Neural cell (in vitro differentiated cells): Measurements from ENCODE around the gene NBL1. TPM values are rescaled to one million over a fixed set of nuclear protein-coding genes. Genes with fewer than 3 reads are reported as not detected.

Source experiments
- H2AFZ ChIP-seq: fragments of 200-600, 300-800 bp; sonication (generic), shearing (Covaris generic); 2 replicates; pipeline ENCODE4 v1.6.0; 2014; ENCODE audit warnings: low read depth, mild to moderate bottlenecking, antibody characterized with exemption, low read length, moderate library complexity
- H3F3A ChIP-seq: fragments of 200-600 bp; shearing (Covaris generic); 2 replicates; pipeline ENCODE4 v1.6.1; 2016; ENCODE audit warnings: mild to moderate bottlenecking, moderate library complexity, mixed read lengths, antibody characterized with exemption, low read length; ENCODE audit not compliant: insufficient read depth, poor library complexity, severe bottlenecking
- H3K27ac ChIP-seq: fragments of 200-600, 300-800 bp; sonication (generic), shearing (Covaris generic); 2 replicates; pipeline ENCODE4 v1.5.1; 2014; ENCODE audit warnings: mild to moderate bottlenecking, low read length, moderate library complexity
- H3K27me3 ChIP-seq: fragments of 300-800, 200-600 bp; sonication (generic), shearing (Covaris generic); 2 replicates; pipeline ENCODE4 v1.6.0; 2014; ENCODE audit warnings: mild to moderate bottlenecking, low read depth, low read length, moderate library complexity; ENCODE audit not compliant: insufficient read depth
- H3K36me3 ChIP-seq: fragments of 300-800, 200-600 bp; sonication (generic), shearing (Covaris generic); 2 replicates; pipeline ENCODE4 v1.5.1; 2014; ENCODE audit warnings: mild to moderate bottlenecking, antibody characterized with exemption, low read length, moderate library complexity; ENCODE audit not compliant: insufficient read depth
- H3K4me2 ChIP-seq: fragments of 300-800, 200-600 bp; sonication (generic), shearing (Covaris generic); 2 replicates; pipeline ENCODE4 v1.6.0; 2014; ENCODE audit warnings: mild to moderate bottlenecking, low read length
- H3K4me3 ChIP-seq: fragments of 300-800, 200-600 bp; sonication (generic), shearing (Covaris generic); 2 replicates; pipeline ENCODE4 v1.5.1; 2014; ENCODE audit warnings: mild to moderate bottlenecking, low read length, moderate library complexity
- H3K79me2 ChIP-seq: fragments of 200-600 bp; shearing (Covaris generic); replicated peaks from 2 replicates; pipeline ENCODE4 v1.6.0; 2014; ENCODE audit warnings: mild to moderate bottlenecking, low read length, moderate library complexity; ENCODE audit not compliant: insufficient read depth
- H3K9ac ChIP-seq: fragments of 300-800, 200-600 bp; sonication (generic), shearing (Covaris generic); 2 replicates; pipeline ENCODE4 v1.6.1; 2016; ENCODE audit warnings: mild to moderate bottlenecking, low read length, mixed read lengths
- H3K9me2 ChIP-seq: fragments of 200-600 bp; shearing (Covaris generic); 2 replicates; pipeline ENCODE4 v1.6.1; 2016; ENCODE audit warnings: mild to moderate bottlenecking, low read length, mixed read lengths; ENCODE audit not compliant: insufficient read depth
- H3K9me3 ChIP-seq: fragments of 200-600, 300-800 bp; sonication (generic), shearing (Covaris generic); 2 replicates; pipeline ENCODE4 v1.6.1; 2016; ENCODE audit warnings: mild to moderate bottlenecking, mixed run types, low read length, moderate library complexity, mixed read lengths
- H4K20me1 ChIP-seq: fragments of 200-600 bp; shearing (Covaris generic); 2 replicates; pipeline ENCODE4 v1.6.1; 2016; ENCODE audit warnings: mild to moderate bottlenecking, mixed run types; ENCODE audit not compliant: insufficient read depth
- CTCF ChIP-seq: fragments of 450-650 bp; IDR thresholded peaks from 2 replicates; pipeline ENCODE4 v1.5.1; 2014; ENCODE audit warnings: antibody characterized with exemption, mild to moderate bottlenecking, moderate library complexity; ENCODE audit not compliant: poor library complexity, severe bottlenecking
- EP300 ChIP-seq: fragments of 450-650 bp; conservative IDR thresholded peaks from 2 replicates; pipeline ENCODE4 v1.6.1; 2014; ENCODE audit warnings: antibody characterized with exemption, mild to moderate bottlenecking, moderate library complexity; ENCODE audit not compliant: poor library complexity, severe bottlenecking
- EZH2 ChIP-seq: fragments of 200-600, 300-800 bp; shearing (Covaris generic), sonication (generic); IDR thresholded peaks from 2 replicates; pipeline ENCODE4 v1.6.1; 2014; ENCODE audit warnings: antibody characterized with exemption, low read length, borderline replicate concordance, mild to moderate bottlenecking; ENCODE audit not compliant: insufficient read depth, poor library complexity, severe bottlenecking
- MXI1 ChIP-seq: fragments of 450-650 bp; conservative IDR thresholded peaks from 2 replicates; pipeline ENCODE4 v1.6.1; 2014; ENCODE audit warnings: antibody characterized with exemption, mild to moderate bottlenecking; ENCODE audit not compliant: poor library complexity, severe bottlenecking
- POLR2AphosphoS5 ChIP-seq: IDR thresholded peaks from 2 replicates; pipeline ENCODE4 v1.6.1; 2012
- RAD21 ChIP-seq: fragments of 450-650 bp; conservative IDR thresholded peaks from 2 replicates; pipeline ENCODE4 v1.6.1; 2014; ENCODE audit warnings: antibody characterized with exemption, mild to moderate bottlenecking, moderate library complexity
- REST ChIP-seq: IDR thresholded peaks from 2 replicates; pipeline ENCODE4 v1.6.1; 2012; ENCODE audit warnings: borderline replicate concordance
- SMC3 ChIP-seq: fragments of 450-650 bp; conservative IDR thresholded peaks from 2 replicates; pipeline ENCODE4 v1.6.1; 2014; ENCODE audit warnings: antibody characterized with exemption, mild to moderate bottlenecking, moderate library complexity; ENCODE audit not compliant: poor library complexity
- TAF1 ChIP-seq: IDR thresholded peaks from 2 replicates; pipeline ENCODE4 v1.6.1; 2012; ENCODE audit warnings: low read depth
- polyA plus RNA-seq: library from polyadenylated mRNA; depleted of rRNA; stranded (reverse); fragments of >200 nt; gene quantifications from 2 replicates; pipeline ENCODE4 v1.2.3, GENCODE V29; 2014

NBL1 gene
- polyA plus RNA-seq, 1 donor from 2014 or later: 9.9 TPM

GRCh38 chr1:19700079-19700777 lies 56.1 kb downstream of the NBL1 start:
- Histone ChIP-seq H3K9me3 (no peaks in the 10 kb centered on the region), H3K9ac (no peak overlapping the region), H3K27ac (no peak overlapping the region), H3K27me3 (no peaks in the 10 kb centered on the region), H3K9me2 (no peaks in the 10 kb centered on the region), H3K4me3 (no peak overlapping the region), H3F3A (no peaks in the 10 kb centered on the region), H3K36me3 (no peaks in the 10 kb centered on the region), H4K20me1 (no peaks in the 10 kb centered on the region), H3K79me2 (no peaks in the 10 kb centered on the region), H2AFZ (no peak overlapping the region), H3K4me2 (no peak overlapping the region)
- TF ChIP-seq POLR2AphosphoS5: no peak
- TF ChIP-seq REST: no peak
- no peak for TF ChIP-seq EZH2
- TF ChIP-seq RAD21: no peak
- TF ChIP-seq MXI1: no peak
- TF ChIP-seq CTCF: no peak
- TF ChIP-seq EP300: no peak
- TF ChIP-seq SMC3: no peak
- no peak for TF ChIP-seq TAF1

GRCh38 chr1:19703280-19703679 lies 59.2 kb downstream of the NBL1 start:
- Histone ChIP-seq H3K27ac (no peak overlapping the region), H3F3A (no peaks in the 10 kb centered on the region)

More at GRCh38 chr1:19703280-19703679, 59.2 kb downstream of the NBL1 start:
- Histone ChIP-seq H3K9me2 (no peaks in the 10 kb centered on the region), H3K36me3 (no peaks in the 10 kb centered on the region), H3K4me3 (no peak overlapping the region), H3K9me3 (no peaks in the 10 kb centered on the region), H3K27me3 (no peaks in the 10 kb centered on the region), H3K79me2 (no peaks in the 10 kb centered on the region), H3K9ac (no peak overlapping the region), H2AFZ (no peak overlapping the region), H4K20me1 (no peaks in the 10 kb centered on the region), H3K4me2 (no peak overlapping the region)
- TF ChIP-seq RAD21 (no peak), TAF1 (no peak), EP300 (no peak), REST (no peak), SMC3 (no peak)
